ENCODE data around the gene IMMT. TPM values are rescaled to one million over a fixed set of nuclear protein-coding genes. Genes with fewer than 3 reads are reported as not detected.

The IMMT gene
- total RNA-seq, 1 donor from 2014 or later: 107 TPM

GRCh38 chr2:86143307-86143706 lies 52.0 kb downstream of the IMMT start:
- no peak overlapping the region for H3K27ac Mint-ChIP-seq (ENCODE audit: unreplicated experiment)
- peaks cover 1% of the 10 kb centered on the region for H3K27me3 Mint-ChIP-seq (ENCODE audit: unreplicated experiment)
- H3K4me1 Mint-ChIP-seq (ENCODE audit: unreplicated experiment): no peaks in the 10 kb centered on the region
- no peak for TF ChIP-seq CTCF (IDR thresholded peaks at IDR 0.05; ENCODE audit: unreplicated experiment)
- no peaks in the 10 kb centered on the region for H3K9me3 Mint-ChIP-seq (ENCODE audit: unreplicated experiment)
- H3K36me3 Mint-ChIP-seq (ENCODE audit: low read depth, unreplicated experiment): peaks cover 34% of the 10 kb centered on the region
- no peak for DNase-seq (ENCODE audit: low spot score)
- no peak overlapping the region for H3K4me3 Mint-ChIP-seq (ENCODE audit: unreplicated experiment)

- H3K4me3 Mint-ChIP-seq (ENCODE audit: unreplicated experiment): no peak overlapping the region
- no peaks in the 10 kb centered on the region for H3K9me3 Mint-ChIP-seq (ENCODE audit: unreplicated experiment)
- DNase-seq (ENCODE audit: low spot score): no peak
- H3K27ac Mint-ChIP-seq (ENCODE audit: unreplicated experiment): no peak overlapping the region
- no peak for TF ChIP-seq CTCF (IDR thresholded peaks at IDR 0.05; ENCODE audit: unreplicated experiment)
- peaks cover 35% of the 10 kb centered on the region for H3K36me3 Mint-ChIP-seq (ENCODE audit: low read depth, unreplicated experiment)
- no peaks in the 10 kb centered on the region for H3K4me1 Mint-ChIP-seq (ENCODE audit: unreplicated experiment)
- peaks cover 1% of the 10 kb centered on the region for H3K27me3 Mint-ChIP-seq (ENCODE audit: unreplicated experiment)
Measured at GRCh38 chr2:86142436-86143257, 52.6 kb downstream of the IMMT start.

GRCh38 chr2:86140969-86141392 lies 54.3 kb downstream of the IMMT start:
- no peaks in the 10 kb centered on the region for H3K4me1 Mint-ChIP-seq (ENCODE audit: unreplicated experiment)
- no peaks in the 10 kb centered on the region for H3K9me3 Mint-ChIP-seq (ENCODE audit: unreplicated experiment)
- H3K36me3 Mint-ChIP-seq (ENCODE audit: low read depth, unreplicated experiment): peaks cover 35% of the 10 kb centered on the region
- no peak for TF ChIP-seq CTCF (IDR thresholded peaks at IDR 0.05; ENCODE audit: unreplicated experiment)
- no peak overlapping the region for H3K4me3 Mint-ChIP-seq (ENCODE audit: unreplicated experiment)
- no peak overlapping the region for H3K27ac Mint-ChIP-seq (ENCODE audit: unreplicated experiment)
- H3K27me3 Mint-ChIP-seq (ENCODE audit: unreplicated experiment): peaks cover 1% of the 10 kb centered on the region
- no peak for DNase-seq (ENCODE audit: low spot score)

GRCh38 chr2:86139981-86140380 lies 55.3 kb downstream of the IMMT start:
- Mint-ChIP-seq H3K36me3 (ENCODE audit: low read depth, unreplicated experiment) (peaks cover 41% of the 10 kb centered on the region), H3K4me3 (ENCODE audit: unreplicated experiment) (no peak overlapping the region)
- no peak for TF ChIP-seq CTCF (IDR thresholded peaks at IDR 0.05; ENCODE audit: unreplicated experiment)

More at GRCh38 chr2:86139981-86140380, 55.3 kb downstream of the IMMT start:
- DNase-seq (ENCODE audit: low spot score): no peak
- H3K27ac Mint-ChIP-seq (ENCODE audit: unreplicated experiment): no peak overlapping the region
- no peaks in the 10 kb centered on the region for H3K4me1 Mint-ChIP-seq (ENCODE audit: unreplicated experiment)
- H3K9me3 Mint-ChIP-seq (ENCODE audit: unreplicated experiment): no peaks in the 10 kb centered on the region
- H3K27me3 Mint-ChIP-seq (ENCODE audit: unreplicated experiment): peaks cover 1% of the 10 kb centered on the region
